Measurements from ENCODE around the gene REELD1.
A peak's percentile ranks its signal among the peaks of the same experiment; 100 is the strongest.

Gene REELD1

GRCh38 chr4:146229406-146229805 lies 15.1 kb downstream of the REELD1 start:
- no peak for DNase-seq

GRCh38 chr4:146232131-146232722 lies 17.9 kb downstream of the REELD1 start:
- DNase-seq = no peak

GRCh38 chr4:146235654-146236177 lies 21.4 kb downstream of the REELD1 start:
- DNase-seq = no peak

- DNase-seq = no peak
These were observed 21.9 kb downstream of the REELD1 start for GRCh38 chr4:146236216-146236615.

- no peak for DNase-seq
These were observed 22.8 kb downstream of the REELD1 start for GRCh38 chr4:146237092-146237491.

GRCh38 chr4:146238107-146238506 lies 23.8 kb downstream of the REELD1 start:
- DNase-seq = no peak

GRCh38 chr4:146243141-146243882 lies 29.0 kb downstream of the REELD1 start:
- peak; percentile 12 for DNase-seq

GRCh38 chr4:146243883-146244277 lies 29.5 kb downstream of the REELD1 start:
- DNase-seq = no peak

GRCh38 chr4:146244496-146244895 lies 30.2 kb downstream of the REELD1 start:
- DNase-seq = no peak

GRCh38 chr4:146245246-146245645 lies 30.9 kb downstream of the REELD1 start:
- DNase-seq = no peak

GRCh38 chr4:146245850-146246249 lies 31.5 kb downstream of the REELD1 start:
- no peak for DNase-seq

- no peak for DNase-seq
These were observed 32.0 kb downstream of the REELD1 start for GRCh38 chr4:146246381-146246780.

GRCh38 chr4:146247356-146247755 lies 33.0 kb downstream of the REELD1 start:
- DNase-seq = no peak

- DNase-seq = no peak
These were observed 38.8 kb downstream of the REELD1 start for GRCh38 chr4:146252969-146253611.

- DNase-seq = no peak
These were observed 41.1 kb downstream of the REELD1 start for GRCh38 chr4:146255463-146255862.

GRCh38 chr4:146255874-146256273 lies 41.5 kb downstream of the REELD1 start:
- no peak for DNase-seq

GRCh38 chr4:146256328-146256727 lies 42.0 kb downstream of the REELD1 start:
- DNase-seq = no peak

- no peak for DNase-seq
These were observed 43.2 kb downstream of the REELD1 start for GRCh38 chr4:146257511-146257910.

- DNase-seq = no peak
These were observed 46.2 kb downstream of the REELD1 start for GRCh38 chr4:146260521-146260920.

GRCh38 chr4:146261041-146261440 lies 46.7 kb downstream of the REELD1 start:
- DNase-seq = no peak

- DNase-seq = no peak
These were observed 49.5 kb downstream of the REELD1 start for GRCh38 chr4:146263793-146264192.

GRCh38 chr4:146265950-146266490 lies 51.7 kb downstream of the REELD1 start:
- DNase-seq = no peak

GRCh38 chr4:146267826-146268225 lies 53.5 kb downstream of the REELD1 start:
- DNase-seq = no peak

- no peak for DNase-seq
These were observed 54.9 kb downstream of the REELD1 start for GRCh38 chr4:146269228-146269653.
